Endodermal cell (in vitro differentiated cells): Measurements from ENCODE around the gene INPP4B. TPM values are rescaled to one million over a fixed set of nuclear protein-coding genes. Genes with fewer than 3 reads are reported as not detected.

Experiments
- DNase-seq: peaks from one replicate; pipeline ENCODE4 v3.0.0-alpha.2; 2017
- H3K27ac ChIP-seq: 2 replicates; pipeline ENCODE4 v1.5.1; 2013; ENCODE audit warnings: mild to moderate bottlenecking, low read depth, low read length, moderate library complexity
- H3K27me3 ChIP-seq: 2 replicates; pipeline ENCODE4 v1.6.1; 2013; ENCODE audit warnings: mild to moderate bottlenecking, low read length, moderate library complexity; ENCODE audit not compliant: insufficient read depth, control insufficient read depth, poor library complexity, severe bottlenecking
- H3K36me3 ChIP-seq: 2 replicates; pipeline ENCODE4 v1.7.0; 2013; ENCODE audit warnings: mild to moderate bottlenecking, low read length, moderate library complexity; ENCODE audit not compliant: control insufficient read depth, insufficient read depth
- H3K4me1 ChIP-seq: one replicate; pipeline ENCODE4 v1.7.0; 2013; ENCODE audit warnings: low read length; ENCODE audit not compliant: control insufficient read depth, insufficient read depth
- H3K4me3 ChIP-seq: 2 replicates; pipeline ENCODE4 v1.5.1; 2013; ENCODE audit warnings: mild to moderate bottlenecking, low read length, moderate library complexity
- H3K9ac ChIP-seq: 2 replicates; pipeline ENCODE4 v1.6.1; 2013; ENCODE audit warnings: mild to moderate bottlenecking, low read length, moderate library complexity; ENCODE audit not compliant: poor library complexity, severe bottlenecking; ENCODE audit errors: extremely low read depth
- H3K9me3 ChIP-seq: 2 replicates; pipeline ENCODE4 v1.6.1; 2013; ENCODE audit warnings: mild to moderate bottlenecking, low read length, moderate library complexity; ENCODE audit not compliant: control insufficient read depth
- H3K27ac Mint-ChIP-seq: 2 replicates; pipeline ENCODE4 v1.8.0; 2020; ENCODE audit warnings: mixed read lengths
- H3K27me3 Mint-ChIP-seq: 2 replicates; pipeline ENCODE4 v1.8.0; 2021; ENCODE audit warnings: mild to moderate bottlenecking, mixed read lengths; ENCODE audit not compliant: insufficient read depth
- H3K36me3 Mint-ChIP-seq: 2 replicates; pipeline ENCODE4 v1.8.0; 2020; ENCODE audit warnings: low read depth, mixed read lengths
- H3K4me1 Mint-ChIP-seq: 2 replicates; pipeline ENCODE4 v1.8.0; 2020; ENCODE audit warnings: mixed read lengths
- H3K4me3 Mint-ChIP-seq: 2 replicates; pipeline ENCODE4 v1.8.0; 2020; ENCODE audit warnings: mild to moderate bottlenecking, moderate library complexity, mixed read lengths
- H3K9me3 Mint-ChIP-seq: 2 replicates; pipeline ENCODE4 v1.8.0; 2020; ENCODE audit warnings: mild to moderate bottlenecking, mixed read lengths
- WGBS, 2 experiments: methylation state at CpG; one replicate each; pipeline versions ENCODE4 v1.1.5 to v1.1.7; 2013; ENCODE audit warnings: missing lambda C conversion rate in 2 of 2, mixed read lengths in 1 of 2; ENCODE audit not compliant: insufficient coverage in 1 of 2, insufficient read length in 1 of 2; 5-methylcytosine and 5-hydroxymethylcytosine counted together
- total RNA-seq, 2 donors: library from RNA; stranded (reverse); fragmentation: NEBNext Ultra II Directional in 1 of 2; extraction: Animal tissue kit (Norgen Biotek cat#: 25700) in 1 of 2; gene quantifications; 2 replicates in 1 of 2; 3 replicates in 1 of 2; pipeline ENCODE4 v1.2.1, GENCODE V29; 2021
- TF ChIP-seq, protein P1 (sequence below): fragments of 200-600 bp; sonication (generic); conservative IDR thresholded peaks from 2 replicates; pipeline ENCODE4 v1.5.0; 2021; ENCODE audit warnings: antibody characterized with exemption, mild to moderate bottlenecking

INPP4B gene
- total RNA-seq, 2 donors from 2014 or later: 0.64 to 0.66 TPM

- Mint-ChIP-seq H3K4me1 (no peaks in the 10 kb centered on the region), H3K36me3 (no peaks in the 10 kb centered on the region), H3K27me3 (no peaks in the 10 kb centered on the region), H3K4me3 (no peak overlapping the region), H3K27ac (no peak overlapping the region), H3K9me3 (no peaks in the 10 kb centered on the region)
- Histone ChIP-seq H3K9me3 (no peaks in the 10 kb centered on the region), H3K9ac (no peak overlapping the region), H3K4me1 (no peaks in the 10 kb centered on the region), H3K4me3 (no peak overlapping the region), H3K27me3 (no peaks in the 10 kb centered on the region), H3K36me3 (no peaks in the 10 kb centered on the region), H3K27ac (no peak overlapping the region)
- DNase-seq: no peak
- 100% methylated on average over 1 of the region's 1 CpG; no CpG with 5 or more reads in 1 of the 2 experiments for WGBS, 2 experiments
- TF ChIP-seq, protein P1, sequence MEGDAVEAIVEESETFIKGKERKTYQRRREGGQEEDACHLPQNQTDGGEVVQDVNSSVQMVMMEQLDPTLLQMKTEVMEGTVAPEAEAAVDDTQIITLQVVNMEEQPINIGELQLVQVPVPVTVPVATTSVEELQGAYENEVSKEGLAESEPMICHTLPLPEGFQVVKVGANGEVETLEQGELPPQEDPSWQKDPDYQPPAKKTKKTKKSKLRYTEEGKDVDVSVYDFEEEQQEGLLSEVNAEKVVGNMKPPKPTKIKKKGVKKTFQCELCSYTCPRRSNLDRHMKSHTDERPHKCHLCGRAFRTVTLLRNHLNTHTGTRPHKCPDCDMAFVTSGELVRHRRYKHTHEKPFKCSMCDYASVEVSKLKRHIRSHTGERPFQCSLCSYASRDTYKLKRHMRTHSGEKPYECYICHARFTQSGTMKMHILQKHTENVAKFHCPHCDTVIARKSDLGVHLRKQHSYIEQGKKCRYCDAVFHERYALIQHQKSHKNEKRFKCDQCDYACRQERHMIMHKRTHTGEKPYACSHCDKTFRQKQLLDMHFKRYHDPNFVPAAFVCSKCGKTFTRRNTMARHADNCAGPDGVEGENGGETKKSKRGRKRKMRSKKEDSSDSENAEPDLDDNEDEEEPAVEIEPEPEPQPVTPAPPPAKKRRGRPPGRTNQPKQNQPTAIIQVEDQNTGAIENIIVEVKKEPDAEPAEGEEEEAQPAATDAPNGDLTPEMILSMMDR: no peak
Observed at GRCh38 chr4:142824368-142824767, 21.7 kb downstream of the INPP4B start.

GRCh38 chr4:142823796-142824195 is 22.3 kb downstream of the INPP4B start:
- Mint-ChIP-seq H3K4me3 (no peak overlapping the region), H3K27ac (no peak overlapping the region), H3K9me3 (no peaks in the 10 kb centered on the region), H3K27me3 (no peaks in the 10 kb centered on the region), H3K36me3 (no peaks in the 10 kb centered on the region), H3K4me1 (no peaks in the 10 kb centered on the region)
- WGBS, 2 experiments: 100% methylated on average over 1 of the region's 1 CpG
- no peaks in the 10 kb centered on the region for H3K4me1 ChIP-seq
- no peak overlapping the region for H3K9ac ChIP-seq
- H3K4me3 ChIP-seq: no peak overlapping the region
- H3K27me3 ChIP-seq: no peaks in the 10 kb centered on the region
- no peak for DNase-seq
- no peaks in the 10 kb centered on the region for H3K36me3 ChIP-seq
- TF ChIP-seq, protein P1: no peak
- no peaks in the 10 kb centered on the region for H3K9me3 ChIP-seq
- no peak overlapping the region for H3K27ac ChIP-seq

DNA sequence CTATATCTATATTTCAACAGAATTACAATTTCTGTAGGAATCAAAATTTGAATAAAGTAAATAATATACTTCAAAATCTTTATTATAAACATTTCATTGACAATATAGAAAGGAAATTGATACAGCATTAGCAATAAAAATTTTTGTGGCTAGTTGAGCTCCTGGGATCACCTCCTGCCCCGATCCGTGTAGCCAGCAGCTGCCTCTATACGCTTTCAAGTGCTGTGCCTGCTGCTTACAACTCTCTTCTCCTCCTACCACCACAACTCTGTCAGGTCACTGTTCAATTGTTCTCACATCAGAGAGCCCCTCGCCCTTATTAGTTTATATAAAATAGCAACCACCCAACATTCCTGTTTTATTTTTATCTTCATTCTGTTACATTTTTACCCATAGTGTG is 27.6 kb downstream of the INPP4B start:
- 96 to 97% methylated on average over 4 of the region's 4 CpGs for WGBS, 2 experiments
- H3K9me3 ChIP-seq: no peaks in the 10 kb centered on the region
- no peak overlapping the region for H3K4me3 ChIP-seq
- no peaks in the 10 kb centered on the region for H3K4me1 Mint-ChIP-seq
- no peak overlapping the region for H3K27ac Mint-ChIP-seq
- H3K27me3 ChIP-seq: no peaks in the 10 kb centered on the region
- no peaks in the 10 kb centered on the region for H3K36me3 Mint-ChIP-seq
- H3K9ac ChIP-seq: no peak overlapping the region
- no peak overlapping the region for H3K4me3 Mint-ChIP-seq
- no peaks in the 10 kb centered on the region for H3K27me3 Mint-ChIP-seq
- no peaks in the 10 kb centered on the region for H3K9me3 Mint-ChIP-seq
- no peaks in the 10 kb centered on the region for H3K36me3 ChIP-seq
- DNase-seq: no peak
- TF ChIP-seq, protein P1: no peak
- H3K4me1 ChIP-seq: no peaks in the 10 kb centered on the region
- no peak overlapping the region for H3K27ac ChIP-seq
